HG03442 (cell line): Measurements from ENCODE around the gene RPL36.
"Not testable (repeated sequence)": the region's sequence is repeated elsewhere in the genome, so short reads cannot be mapped to it uniquely, and the experiment has no call there.

Experiments used
- ATAC-seq: cut with Tn5 transposase; IDR thresholded peaks from one replicate; pipeline ENCODE4 v1.9.1; 2021; ENCODE audit warnings: mild to moderate bottlenecking, moderate library complexity; ENCODE audit not compliant: unreplicated experiment

RPL36 gene

GRCh38 chr19:5703819-5704818 is 14.0 kb downstream of the RPL36 start:
- no peak for ATAC-seq

GRCh38 chr19:5705552-5705951 is 15.5 kb downstream of the RPL36 start:
- no peak for ATAC-seq

- no peak for ATAC-seq
Observed at GRCh38 chr19:5706876-5707573, 16.9 kb downstream of the RPL36 start.

GRCh38 chr19:5707576-5708575 is 17.8 kb downstream of the RPL36 start:
- no peak for ATAC-seq

- no peak for ATAC-seq
Observed at GRCh38 chr19:5711025-5711424, 20.9 kb downstream of the RPL36 start.

DNA sequence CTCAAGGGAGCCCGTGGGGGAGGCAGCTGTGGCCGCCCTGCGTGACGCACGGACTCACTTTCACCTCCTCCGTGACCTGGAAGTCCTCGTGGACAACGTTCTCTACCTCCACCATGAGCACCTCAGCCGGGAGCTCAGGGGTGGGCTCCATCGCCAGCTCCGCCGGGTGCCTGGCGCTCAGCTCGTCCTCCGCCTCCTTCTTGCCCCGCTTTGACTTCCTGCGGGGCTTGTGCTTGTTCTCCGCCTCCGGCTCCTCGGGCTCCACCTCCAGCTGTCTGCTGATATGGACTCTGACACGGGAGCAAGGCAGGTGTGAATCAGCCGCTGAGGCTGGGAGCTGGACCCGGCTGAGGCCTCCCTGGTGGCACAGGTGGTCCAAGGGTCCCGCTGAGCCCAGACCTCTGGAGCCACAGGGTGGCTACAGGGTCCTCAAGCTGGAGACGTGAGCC is 21.6 kb downstream of the RPL36 start:
- ATAC-seq, result no peak

GRCh38 chr19:5713228-5713627 is 23.1 kb downstream of the RPL36 start:
- no peak for ATAC-seq

GRCh38 chr19:5714816-5715215 is 24.7 kb downstream of the RPL36 start:
- ATAC-seq, result no peak

DNA sequence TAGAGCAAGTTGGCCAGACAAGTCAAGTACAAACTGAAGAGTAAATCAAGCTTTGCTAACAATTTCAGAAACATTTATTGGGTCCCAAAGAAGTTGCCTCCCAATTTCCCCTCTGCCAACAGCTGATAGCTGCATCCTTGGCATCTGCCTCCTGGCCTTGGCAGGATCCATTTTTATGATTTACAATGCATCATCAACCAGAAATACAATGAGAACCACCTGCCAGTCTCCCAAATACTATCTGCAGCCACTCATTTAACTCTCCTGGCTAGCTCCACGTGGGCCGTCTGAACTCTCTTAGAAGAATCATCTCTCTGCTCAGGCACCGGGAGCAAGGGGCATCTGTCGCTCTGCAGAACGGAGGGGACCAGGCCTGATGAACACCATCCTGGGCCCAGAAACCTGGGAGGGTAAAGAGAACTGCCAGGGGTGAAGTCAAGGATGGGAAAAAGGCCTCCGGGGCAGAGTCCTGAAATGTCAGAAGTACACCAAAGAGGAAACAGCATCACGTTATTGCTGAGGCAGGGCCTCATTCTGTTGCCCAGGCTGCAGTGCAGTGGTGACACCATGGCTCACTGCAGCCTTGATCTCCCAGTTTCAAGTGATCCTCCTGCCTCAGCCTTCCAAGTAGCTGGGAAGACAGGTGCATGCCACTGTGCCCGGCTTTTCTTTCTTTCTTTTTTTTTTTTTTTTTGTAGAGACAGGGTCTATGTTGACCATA is 27.3 kb downstream of the RPL36 start:
- no peak for ATAC-seq

GRCh38 chr19:5718037-5718578 is 28.0 kb downstream of the RPL36 start:
- no peak for ATAC-seq

DNA sequence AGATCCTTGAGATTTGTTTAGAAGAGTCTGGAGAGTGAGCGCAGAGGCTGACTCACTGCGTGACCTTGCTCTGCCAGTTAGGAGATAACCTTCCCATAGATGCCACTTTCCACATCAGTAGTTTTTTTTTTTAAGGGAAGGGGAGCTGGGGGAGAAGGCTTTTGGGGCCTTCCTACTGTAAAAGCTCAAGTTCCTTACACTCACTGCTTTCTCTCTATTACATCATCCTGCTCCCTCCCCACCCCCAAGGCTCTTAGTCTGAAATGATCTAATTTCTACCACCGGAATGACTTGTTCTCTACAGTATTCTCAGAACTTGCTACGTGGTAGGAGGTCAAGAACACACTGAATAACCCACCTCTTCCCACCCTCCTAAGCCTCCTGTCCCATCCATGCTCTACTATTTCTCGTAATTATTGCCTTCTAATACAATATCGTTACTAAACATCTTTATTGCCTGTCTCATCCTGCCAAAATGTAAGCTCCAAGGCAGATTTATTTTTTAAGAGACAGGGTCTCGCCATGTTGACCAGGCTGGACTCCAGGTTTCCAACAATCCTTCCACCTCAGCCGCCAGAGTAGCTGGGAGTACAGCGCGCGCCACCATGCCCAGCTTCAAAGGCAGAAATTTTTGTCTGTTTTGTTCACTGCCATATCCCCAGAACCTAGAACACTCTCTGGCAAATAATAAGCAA is 28.6 kb downstream of the RPL36 start:
- no peak for ATAC-seq

DNA sequence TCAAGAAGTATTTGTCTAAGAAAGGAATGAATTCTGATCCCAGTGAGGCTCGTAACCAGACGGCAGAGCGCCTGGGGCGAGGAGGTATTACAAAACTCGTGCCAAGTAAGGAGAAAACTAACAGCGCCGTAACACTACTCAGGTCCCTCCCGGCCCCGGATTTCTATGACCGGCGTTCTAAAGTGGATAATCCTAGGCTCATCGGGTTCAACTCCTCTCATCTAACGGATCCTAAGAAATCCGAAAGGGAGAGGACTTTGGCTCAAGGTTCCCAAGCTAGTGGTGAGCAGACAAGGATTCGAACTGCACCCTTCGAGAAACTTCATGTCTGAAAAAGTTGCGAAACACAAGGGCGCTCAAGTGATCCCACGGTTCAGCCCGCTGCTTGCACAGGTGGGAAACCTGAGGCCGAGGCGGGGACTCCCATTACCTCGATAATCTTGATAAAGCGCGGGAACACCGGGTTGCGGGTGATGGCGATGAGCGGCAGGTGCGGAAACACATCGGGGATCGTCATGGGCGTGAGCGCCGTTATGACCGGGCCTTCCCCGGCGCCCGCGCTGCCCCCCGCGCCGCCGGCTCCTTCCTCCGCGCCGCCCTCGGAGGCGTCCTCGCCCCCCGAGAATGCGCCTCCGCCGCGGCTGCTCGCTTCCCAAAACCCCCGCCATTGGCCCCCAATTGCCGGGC is 29.3 kb downstream of the RPL36 start:
- ATAC-seq, result peak; percentile 3

- ATAC-seq, result peak; percentile 77
Observed at GRCh38 chr19:5719961-5720790, 30.1 kb downstream of the RPL36 start, which contains the start of the genes CATSPERD and LONP1. Gene CATSPERD (plus strand): TSS chr19:5720637. CDS start chr19:5720738, 101 bp downstream. Gene LONP1 (minus strand): TSS chr19:5720146. CDS start chr19:5720132, 14 bp downstream.

DNA sequence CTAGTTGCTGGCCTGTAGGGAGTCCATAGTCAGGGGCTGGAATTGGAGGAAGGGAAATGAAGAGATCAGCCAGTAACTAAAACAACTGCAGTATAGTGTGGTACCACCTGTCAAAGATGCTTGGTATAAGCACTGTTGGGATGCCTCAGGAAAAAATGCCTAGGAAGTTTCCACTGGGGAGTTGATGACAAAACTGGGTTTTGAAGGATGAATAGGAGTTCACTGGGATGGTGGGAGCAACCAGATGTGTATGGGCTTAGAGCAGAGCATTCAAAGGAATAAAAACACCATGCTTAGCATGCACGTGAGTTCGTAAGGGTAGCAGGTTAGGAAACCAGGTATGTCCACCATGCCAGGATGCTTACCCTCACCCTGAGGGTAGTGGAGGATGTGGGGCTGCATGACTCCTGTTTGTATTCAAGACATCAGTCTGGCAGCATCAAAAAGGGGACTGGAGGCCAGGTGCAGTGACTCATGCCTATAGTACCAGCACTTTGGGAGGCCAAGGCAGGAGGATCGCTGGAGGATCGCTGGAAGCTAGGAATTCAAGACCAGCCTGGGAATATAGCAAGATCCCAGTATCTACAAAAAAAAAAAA is 37.5 kb downstream of the RPL36 start:
- ATAC-seq, result no peak

DNA sequence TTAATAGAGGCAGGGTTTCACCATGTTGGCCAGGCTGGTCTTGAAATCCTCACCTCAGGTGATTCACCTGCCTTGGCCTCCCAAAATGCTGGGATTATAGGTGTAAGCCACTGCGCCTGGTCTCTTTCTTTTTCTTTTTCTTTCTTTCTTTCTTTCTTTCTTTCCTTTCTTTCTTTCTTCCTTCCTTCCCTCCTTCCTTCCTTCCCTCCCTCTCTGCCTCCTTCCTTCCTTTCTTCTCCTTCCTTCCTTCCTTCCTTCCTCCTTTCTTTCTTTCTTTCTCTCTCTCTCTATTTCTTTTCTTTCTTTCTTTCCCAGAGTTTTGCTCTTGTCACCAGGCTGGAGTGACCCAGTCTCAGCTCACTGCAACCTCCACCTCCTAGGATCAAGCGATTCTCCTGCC is 43.1 kb downstream of the RPL36 start:
- ATAC-seq, result not testable (repeated sequence)

GRCh38 chr19:5738423-5738822 is 48.3 kb downstream of the RPL36 start:
- no peak for ATAC-seq
